Colon (tissue), 2 donors: ENCODE measurements around the gene TRAK1.
A peak's percentile ranks its signal among the peaks of the same experiment; 100 is the strongest.

Source experiments
- FAIRE-seq: peaks from 2 replicates; lab custom pipeline; 2012; peaks lifted over from hg19 to GRCh38; lab: Jason Lieb, UNC
- donor health status: control.
- donor health status: control.

TRAK1 gene

GRCh38 chr3:42068303-42069088 is 22.7 kb upstream of the TRAK1 start:
- FAIRE-seq: no peak

GRCh38 chr3:42070089-42070488 is 21.1 kb upstream of the TRAK1 start:
- peak; percentile 64 for FAIRE-seq

- FAIRE-seq: no peak
Observed at GRCh38 chr3:42070524-42070923, 20.6 kb upstream of the TRAK1 start.

- FAIRE-seq: no peak
Observed at GRCh38 chr3:42071904-42072812, 19.0 kb upstream of the TRAK1 start.

GRCh38 chr3:42072831-42073301 is 18.3 kb upstream of the TRAK1 start:
- no peak for FAIRE-seq

- FAIRE-seq: no peak
Observed at GRCh38 chr3:42077785-42078184, 13.4 kb upstream of the TRAK1 start.

GRCh38 chr3:42078677-42079076 is 12.5 kb upstream of the TRAK1 start:
- FAIRE-seq: no peak

- no peak for FAIRE-seq
Observed at GRCh38 chr3:42079701-42080452, 11.3 kb upstream of the TRAK1 start.

GRCh38 chr3:42080453-42080872 is 10.7 kb upstream of the TRAK1 start:
- FAIRE-seq: no peak

- FAIRE-seq: no peak
Observed at GRCh38 chr3:42081838-42082473, 9.2 kb upstream of the TRAK1 start.

- FAIRE-seq: no peak
Observed at GRCh38 chr3:42084586-42084985, 6.6 kb upstream of the TRAK1 start.

GRCh38 chr3:42085641-42086376 is 5.3 kb upstream of the TRAK1 start:
- no peak for FAIRE-seq

- no peak for FAIRE-seq
Observed at GRCh38 chr3:42088803-42089530, 2.2 kb upstream of the TRAK1 start.

GRCh38 chr3:42092006-42092405 is 849 bp downstream of the TRAK1 start:
- no peak for FAIRE-seq

- no peak for FAIRE-seq
Observed at GRCh38 chr3:42094128-42094527, 3.0 kb downstream of the TRAK1 start.

- FAIRE-seq: no peak
Observed at GRCh38 chr3:42094691-42095391, 3.7 kb downstream of the TRAK1 start.

GRCh38 chr3:42095540-42095939 is 4.4 kb downstream of the TRAK1 start:
- no peak for FAIRE-seq

GRCh38 chr3:42096796-42097565 is 5.8 kb downstream of the TRAK1 start:
- FAIRE-seq: no peak

GRCh38 chr3:42097566-42097946 is 6.4 kb downstream of the TRAK1 start:
- FAIRE-seq: no peak
